GM20431 (cell line): ENCODE measurements around the gene KIAA0753.

ENCODE experiments used
- in situ Hi-C: fragments of 300-500 bp; cut with MseI, MboI; formaldehyde crosslinking; loops from one replicate; pipeline ENCODE4 v1.15.0; 2020; ENCODE audit warnings: low sequenced_read_pairs; ENCODE audit not compliant: unreplicated experiment

The KIAA0753 gene

DNA sequence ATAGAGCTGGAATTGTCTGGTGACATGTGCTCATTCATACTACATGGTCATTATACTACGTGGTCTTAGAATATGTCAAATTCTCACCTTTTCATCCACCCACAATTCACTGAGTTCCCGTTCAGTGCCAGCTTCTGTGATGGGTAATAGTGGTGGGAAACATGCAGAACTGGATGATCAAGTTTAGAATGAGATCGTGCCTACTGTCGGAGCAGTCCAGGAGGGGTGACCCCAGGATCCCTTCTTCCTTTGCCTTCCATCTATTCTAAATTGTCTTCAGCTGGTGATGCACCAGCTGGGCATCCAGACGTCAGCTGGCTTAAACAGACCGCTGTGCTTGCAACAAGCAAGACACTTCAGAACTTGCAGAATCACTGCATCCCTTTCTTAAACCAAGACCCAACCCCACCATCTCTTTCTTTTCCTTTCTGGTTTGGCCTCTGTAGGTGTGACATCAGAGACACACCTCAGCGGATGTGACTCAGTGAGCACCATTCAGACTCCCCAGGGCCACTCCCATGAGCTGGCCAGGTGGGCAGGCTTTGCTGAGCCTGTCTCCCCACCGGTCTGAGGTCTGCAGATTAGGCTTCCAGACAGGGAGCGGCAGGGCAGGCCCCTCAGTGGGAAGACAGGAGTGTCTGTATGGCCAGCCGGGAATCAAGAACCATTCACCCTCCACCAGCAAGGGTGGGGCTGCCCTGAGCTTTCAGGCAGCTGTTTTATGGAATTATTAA lies 29.1 kb upstream of the KIAA0753 start:
- in situ Hi-C loops, result loop anchor here (25.0 kb wide), 2 partner anchors 168 to 343 kb away; partner anchors contain the start of genes BCL6B, RNASEK and TEKT1

DNA sequence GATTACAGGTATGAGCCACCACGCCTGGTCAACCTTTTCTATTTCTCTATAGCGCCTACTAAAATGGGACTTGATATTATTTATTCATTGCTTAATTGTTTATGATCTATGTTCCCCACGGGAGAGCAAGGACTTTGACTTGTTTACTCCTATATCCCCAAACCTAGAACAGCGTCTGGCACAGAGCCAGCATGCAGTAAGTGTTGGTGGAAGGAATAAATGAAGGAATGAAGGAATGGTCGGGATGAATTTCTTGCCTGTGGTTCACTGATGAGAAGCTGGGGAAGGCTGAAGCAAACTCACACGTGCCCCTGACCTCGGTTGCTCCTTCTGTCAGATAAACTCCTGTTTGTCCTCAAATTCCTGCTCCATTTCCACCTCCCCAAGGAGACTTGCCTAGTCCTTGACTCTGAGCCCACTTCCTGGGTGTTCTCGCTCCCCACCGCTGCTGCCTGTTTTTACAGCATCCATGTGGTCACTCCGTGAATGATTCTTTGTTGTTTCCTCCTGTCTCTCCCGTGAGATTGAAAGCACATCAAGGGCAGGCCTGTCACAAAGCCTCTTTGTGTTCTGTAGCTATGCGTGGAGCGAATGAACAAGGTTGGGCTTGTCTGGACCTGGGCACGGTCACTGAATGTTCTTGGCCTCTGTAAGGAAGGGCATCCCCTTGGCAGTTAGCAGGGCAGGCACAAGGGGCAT lies 28.4 kb upstream of the KIAA0753 start:
- in situ Hi-C loops, result loop anchor here (25.0 kb wide), 2 partner anchors 168 to 343 kb away; partner anchors contain the start of genes BCL6B, RNASEK and TEKT1

DNA sequence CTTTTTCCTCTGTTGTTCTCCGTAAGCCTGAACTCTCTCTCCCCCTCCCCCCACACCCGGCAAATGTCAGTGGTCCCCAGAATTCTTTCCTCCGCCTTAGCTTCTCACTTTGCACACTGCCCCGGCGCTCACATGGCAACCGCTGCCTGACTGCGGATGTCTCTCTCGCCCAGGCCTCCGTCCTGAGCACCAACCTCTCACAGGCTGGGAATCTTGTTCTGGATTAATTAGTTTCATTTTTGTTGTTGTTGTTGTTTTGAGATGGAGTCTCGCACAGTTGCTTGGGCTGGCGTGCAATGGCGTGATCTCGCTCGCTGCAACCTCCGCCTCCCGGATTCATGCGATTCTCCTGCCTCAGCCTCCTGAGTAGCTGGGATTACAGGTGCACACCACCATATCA lies 27.7 kb upstream of the KIAA0753 start:
- in situ Hi-C loops, result loop anchor here (25.0 kb wide), 2 partner anchors 169 to 344 kb away; partner anchors contain the start of genes BCL6B, RNASEK and TEKT1

DNA sequence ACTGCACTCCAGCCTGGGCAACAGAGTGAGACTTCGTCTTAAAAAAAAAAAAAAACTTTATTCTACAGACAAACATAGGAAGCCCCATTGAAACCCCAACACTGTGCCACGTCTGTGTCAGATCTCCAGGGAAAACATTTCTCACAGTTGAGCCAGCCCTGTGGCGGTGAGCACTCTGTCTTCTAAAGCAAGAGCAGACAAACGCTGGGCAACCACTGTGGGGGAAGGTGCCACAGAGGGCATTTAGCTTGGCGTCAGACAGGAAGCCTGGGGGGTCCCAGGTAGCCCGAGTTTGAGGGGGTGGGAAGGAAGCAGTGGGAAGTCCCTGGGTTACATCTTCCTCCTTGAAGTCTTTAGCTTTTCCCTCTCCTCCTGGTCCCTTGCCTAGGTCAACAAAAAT lies 27.0 kb upstream of the KIAA0753 start:
- in situ Hi-C loops, result loop anchor here (25.0 kb wide), 2 partner anchors 170 to 345 kb away; partner anchors contain the start of genes BCL6B, RNASEK and TEKT1

DNA sequence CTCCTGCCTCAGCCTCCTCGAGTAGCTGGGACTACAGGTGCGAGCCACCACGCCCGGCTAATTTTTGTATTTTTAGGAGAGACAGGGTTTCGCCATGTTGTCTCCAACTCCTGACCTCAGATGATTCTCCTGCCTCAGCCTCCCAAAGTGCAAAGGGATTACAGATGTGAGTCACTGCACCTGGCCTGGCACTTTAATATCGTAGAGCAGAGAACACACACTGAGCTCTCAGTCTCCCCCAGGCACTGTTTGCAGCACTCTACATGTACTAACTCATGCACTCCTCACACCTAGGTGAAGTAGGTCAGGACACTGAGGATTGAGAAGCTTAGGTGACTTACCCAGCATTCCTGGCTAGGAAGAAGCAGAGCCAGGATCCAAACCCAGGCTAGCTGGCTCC lies 26.0 kb upstream of the KIAA0753 start:
- in situ Hi-C loops, result loop anchor here (25.0 kb wide), 2 partner anchors 171 to 346 kb away; partner anchors contain the start of genes BCL6B, RNASEK and TEKT1

DNA sequence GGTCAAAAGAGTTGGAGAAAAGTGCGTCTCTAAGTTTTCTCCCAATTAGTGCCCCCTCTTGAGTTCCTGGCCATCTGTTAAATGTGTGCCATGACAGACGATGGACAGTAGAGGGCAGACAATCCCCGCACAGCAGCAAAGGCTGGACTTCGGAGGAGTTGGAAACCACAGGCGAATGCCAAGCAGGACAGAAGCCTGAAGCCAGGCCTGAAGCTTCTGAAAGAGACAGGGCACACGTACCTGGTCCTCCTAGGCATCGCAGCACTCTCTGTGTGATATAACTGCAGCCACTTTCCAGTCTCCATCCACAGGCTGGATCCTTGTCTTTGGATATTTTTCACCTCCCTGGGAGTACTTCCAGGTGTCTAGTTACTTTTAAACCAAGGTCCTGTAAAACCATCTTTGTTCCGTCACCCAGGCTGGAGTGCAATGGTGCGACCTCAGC lies 25.6 kb upstream of the KIAA0753 start:
- in situ Hi-C loops, result loop anchor here (25.0 kb wide), 2 partner anchors 171 to 346 kb away; partner anchors contain the start of genes BCL6B, RNASEK and TEKT1

DNA sequence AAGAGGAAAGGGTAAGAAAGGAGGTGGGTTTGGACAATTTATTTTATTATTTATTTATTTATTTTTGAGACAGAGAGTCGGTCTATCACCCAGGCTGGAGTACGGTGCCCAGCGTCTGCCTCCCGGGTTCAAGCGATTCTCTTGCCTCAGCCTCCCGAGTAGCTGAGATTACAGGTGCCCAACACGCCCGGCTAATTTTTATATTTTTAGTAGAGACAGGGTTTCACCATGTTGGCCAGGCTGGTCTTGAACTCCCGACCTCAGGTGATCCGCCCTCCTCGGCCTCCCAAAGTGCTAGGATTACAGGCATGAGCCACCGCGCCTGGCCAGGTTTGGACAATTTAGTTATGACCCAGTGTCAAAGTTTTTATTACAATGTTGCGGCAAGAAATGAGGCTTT lies 22.7 kb upstream of the KIAA0753 start:
- in situ Hi-C loops, result loop anchor here (25.0 kb wide), 2 partner anchors 174 to 349 kb away; partner anchors contain the start of genes BCL6B, RNASEK and TEKT1

DNA sequence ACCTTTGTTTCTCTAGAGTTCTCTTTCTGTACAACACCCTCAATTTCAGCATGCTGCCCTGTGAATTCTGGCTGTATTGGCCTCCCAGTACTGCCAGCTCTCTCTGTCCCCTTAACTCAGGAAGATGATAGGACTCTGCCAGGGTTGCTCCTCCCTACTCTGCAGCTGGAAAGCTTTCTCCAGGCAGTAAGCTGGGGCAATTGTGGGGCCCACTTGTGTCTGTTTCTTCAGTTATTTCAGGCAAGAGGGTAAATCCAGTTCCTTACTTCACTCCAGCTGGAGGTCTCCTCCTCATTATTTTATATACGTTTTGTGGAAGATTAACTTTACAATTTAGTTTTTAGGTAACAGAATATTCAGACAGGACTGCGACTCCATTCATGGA lies 20.9 kb upstream of the KIAA0753 start:
- in situ Hi-C loops, result loop anchor here (25.0 kb wide), 2 partner anchors 176 to 351 kb away; partner anchors contain the start of genes BCL6B, RNASEK and TEKT1

DNA sequence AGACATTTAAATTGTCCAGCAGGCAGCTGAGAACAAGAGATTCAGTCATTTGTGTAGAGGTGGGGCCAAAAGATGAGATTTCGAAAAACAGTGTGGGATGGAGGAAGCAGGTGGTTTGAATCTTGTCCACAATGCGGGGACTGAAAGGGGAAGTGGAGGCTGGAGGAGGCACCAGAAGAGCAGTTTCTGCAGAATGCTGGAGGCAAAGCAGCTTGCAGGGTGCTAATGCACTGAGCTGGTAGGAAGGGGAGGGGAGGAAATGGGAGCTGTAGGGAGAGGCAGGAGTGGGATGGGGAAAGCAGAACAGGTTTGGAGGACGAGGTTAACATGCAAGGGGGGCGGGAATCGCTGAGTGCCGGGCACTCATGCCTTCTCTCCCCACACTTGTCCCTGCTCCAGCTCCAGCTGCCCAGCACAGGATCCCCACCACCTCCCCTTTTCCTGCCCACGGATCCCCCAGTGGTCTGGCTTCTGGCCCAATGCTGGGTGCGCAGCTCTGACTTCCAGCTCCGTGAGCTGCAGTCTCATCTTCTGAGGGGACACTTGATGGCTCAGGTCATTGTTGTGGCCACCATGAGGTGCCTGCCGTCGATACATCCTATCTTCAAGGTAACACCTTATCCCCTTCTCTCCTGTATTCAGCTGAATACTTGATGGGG lies 20.4 kb upstream of the KIAA0753 start:
- in situ Hi-C loops, result loop anchor here (25.0 kb wide), 2 partner anchors 176 to 351 kb away; partner anchors contain the start of genes BCL6B, RNASEK and TEKT1

DNA sequence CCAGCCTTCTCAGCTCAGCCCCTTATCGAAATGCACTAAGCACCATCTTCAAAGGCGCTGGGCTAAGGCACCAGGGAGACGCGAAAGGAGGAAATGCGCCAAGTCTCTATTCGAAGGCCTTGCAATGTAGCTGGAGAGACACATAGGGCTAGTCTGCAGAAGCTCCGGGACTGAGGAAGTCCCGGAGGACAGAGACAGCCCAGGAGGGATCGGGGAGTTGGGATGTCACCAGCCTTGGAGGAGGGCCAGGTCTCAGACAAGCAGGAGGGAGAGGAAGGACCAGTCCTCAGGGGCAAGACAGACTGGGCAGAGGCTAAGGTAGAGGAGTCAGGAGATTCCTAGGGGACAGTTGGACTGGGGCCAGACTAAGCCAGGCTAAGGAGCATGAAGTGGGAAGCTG lies 19.6 kb upstream of the KIAA0753 start:
- in situ Hi-C loops, result loop anchor here (25.0 kb wide), 2 partner anchors 177 to 352 kb away; partner anchors contain the start of genes BCL6B, RNASEK and TEKT1

DNA sequence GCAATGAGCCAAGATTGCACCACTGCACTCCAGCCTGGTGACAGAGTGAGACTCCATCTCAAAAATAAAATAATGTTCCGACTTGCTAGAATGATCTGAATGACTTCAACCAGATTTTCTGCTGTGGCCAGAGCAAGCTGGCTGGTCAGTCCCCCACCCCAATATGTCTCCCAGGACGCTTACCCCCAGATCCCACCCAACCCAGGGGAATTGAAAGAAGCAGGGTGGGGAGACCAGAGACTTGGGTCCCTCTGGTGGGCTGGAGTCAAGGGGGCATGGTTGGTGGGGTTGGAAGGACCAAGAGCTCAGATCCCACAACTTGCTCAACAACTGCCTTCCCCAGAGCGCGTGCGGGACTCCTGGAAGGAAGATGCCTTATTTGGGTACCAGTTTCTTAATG lies 17.9 kb upstream of the KIAA0753 start:
- in situ Hi-C loops, result loop anchor here (25.0 kb wide), 2 partner anchors 179 to 354 kb away; partner anchors contain the start of genes BCL6B, RNASEK and TEKT1

DNA sequence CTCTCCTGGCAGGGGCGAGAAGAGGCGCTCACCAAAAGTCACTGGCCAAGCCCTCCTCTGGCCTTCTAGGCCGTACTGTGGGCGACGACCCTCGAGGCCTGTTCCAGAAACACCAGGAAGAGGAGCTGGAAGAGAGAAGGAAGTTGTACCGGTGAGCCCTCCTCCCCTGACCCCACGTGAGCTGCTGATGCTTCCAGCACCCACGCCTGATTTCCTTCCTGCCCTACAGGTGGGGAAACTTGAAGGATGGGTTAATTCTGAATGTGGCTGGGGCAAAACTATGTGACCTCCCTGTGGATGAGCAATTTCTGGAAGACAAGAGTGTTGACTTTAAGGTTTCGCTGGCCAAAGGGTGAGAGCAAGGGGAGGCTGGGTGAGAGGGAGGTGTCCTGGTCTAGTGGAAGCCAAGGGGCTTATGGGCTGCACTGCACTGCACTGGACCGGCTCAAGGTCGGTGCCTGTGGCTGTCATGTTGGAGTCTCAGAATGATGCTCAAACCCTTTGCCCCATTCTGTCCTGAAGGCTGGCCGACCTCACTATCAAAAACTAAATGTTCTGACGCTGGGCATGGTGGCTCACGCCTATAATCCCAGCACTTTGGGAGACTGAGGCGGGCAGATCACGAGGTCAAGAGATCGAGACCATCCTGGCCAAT lies 17.2 kb upstream of the KIAA0753 start:
- in situ Hi-C loops, result loop anchor here (25.0 kb wide), 2 partner anchors 180 to 355 kb away; partner anchors contain the start of genes BCL6B, RNASEK and TEKT1

DNA sequence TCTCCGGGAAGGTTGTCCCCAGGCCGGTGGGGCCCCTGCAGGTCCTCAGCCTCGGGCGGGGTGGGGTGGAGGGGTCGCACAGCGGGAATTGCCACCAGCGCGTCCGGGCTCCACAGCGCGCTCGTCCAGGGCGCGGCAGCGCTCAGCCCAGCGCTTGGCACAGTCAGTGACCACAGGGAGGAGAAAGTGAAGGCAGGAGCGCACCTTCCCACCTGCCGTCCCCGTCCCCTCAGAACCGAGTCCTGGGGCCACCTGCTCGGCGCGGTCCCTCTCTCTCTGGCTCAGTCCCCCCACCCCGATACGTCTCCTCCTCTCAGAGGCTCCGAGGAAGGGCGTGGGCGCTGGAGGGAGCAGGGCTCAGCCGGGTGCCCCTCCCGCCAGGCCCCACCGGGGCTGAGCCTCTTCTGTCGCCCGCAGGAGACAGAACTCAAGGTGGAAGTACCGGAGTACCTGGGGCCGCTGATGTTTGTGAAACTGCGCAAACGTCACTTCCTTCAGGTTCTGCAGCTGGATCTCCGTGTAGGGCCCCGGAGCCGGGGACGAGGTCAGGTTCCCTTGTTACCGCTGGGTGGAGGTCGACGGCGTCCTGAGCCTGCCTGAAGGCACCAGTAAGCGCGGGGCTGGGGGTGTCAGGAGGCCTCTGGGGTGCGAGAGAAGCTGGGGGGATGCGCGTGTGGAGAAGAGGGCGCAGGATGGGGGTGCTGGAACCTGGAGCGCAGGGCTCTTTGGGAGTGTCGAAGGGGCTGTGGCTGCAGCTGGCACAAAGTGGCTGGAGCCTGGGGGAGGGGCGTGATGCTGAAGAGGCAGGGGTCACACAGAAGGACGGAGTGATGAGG lies 16.5 kb upstream of the KIAA0753 start:
- in situ Hi-C loops, result loop anchor here (25.0 kb wide), 2 partner anchors 180 to 355 kb away; partner anchors contain the start of genes BCL6B, RNASEK and TEKT1

DNA sequence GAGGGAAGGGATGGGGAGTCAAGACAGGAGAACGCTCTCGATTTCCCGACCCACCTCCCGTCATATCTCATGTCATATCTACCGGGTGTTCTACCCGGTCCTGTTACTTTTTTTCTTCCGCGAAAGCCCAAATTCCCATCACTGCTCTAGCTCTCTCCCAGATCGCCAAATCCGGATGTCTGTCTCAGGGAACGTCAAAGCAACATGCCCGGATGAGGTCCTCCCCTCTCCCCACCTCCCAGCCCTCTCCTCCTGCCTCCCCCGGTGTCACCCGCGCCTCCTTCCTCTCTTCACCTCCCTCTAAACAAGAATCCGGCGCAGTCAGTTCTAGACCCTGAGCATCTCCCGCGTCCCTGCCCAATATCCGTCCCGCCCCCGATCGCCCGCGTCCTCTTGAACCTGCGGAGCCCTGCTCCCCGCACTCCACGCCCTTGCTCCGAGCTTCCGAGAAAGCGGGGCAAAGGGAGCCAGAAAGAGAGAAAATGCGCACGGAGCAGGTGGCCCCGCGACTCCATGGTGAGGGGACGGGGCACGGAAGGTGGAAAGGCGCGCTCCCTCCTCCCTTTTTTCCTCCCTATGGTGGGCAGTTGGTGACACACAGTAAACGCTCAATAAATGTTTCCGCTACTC lies 15.3 kb upstream of the KIAA0753 start:
- in situ Hi-C loops, result loop anchor here (25.0 kb wide), 2 partner anchors 181 to 356 kb away; partner anchors contain the start of genes BCL6B, RNASEK and TEKT1

DNA sequence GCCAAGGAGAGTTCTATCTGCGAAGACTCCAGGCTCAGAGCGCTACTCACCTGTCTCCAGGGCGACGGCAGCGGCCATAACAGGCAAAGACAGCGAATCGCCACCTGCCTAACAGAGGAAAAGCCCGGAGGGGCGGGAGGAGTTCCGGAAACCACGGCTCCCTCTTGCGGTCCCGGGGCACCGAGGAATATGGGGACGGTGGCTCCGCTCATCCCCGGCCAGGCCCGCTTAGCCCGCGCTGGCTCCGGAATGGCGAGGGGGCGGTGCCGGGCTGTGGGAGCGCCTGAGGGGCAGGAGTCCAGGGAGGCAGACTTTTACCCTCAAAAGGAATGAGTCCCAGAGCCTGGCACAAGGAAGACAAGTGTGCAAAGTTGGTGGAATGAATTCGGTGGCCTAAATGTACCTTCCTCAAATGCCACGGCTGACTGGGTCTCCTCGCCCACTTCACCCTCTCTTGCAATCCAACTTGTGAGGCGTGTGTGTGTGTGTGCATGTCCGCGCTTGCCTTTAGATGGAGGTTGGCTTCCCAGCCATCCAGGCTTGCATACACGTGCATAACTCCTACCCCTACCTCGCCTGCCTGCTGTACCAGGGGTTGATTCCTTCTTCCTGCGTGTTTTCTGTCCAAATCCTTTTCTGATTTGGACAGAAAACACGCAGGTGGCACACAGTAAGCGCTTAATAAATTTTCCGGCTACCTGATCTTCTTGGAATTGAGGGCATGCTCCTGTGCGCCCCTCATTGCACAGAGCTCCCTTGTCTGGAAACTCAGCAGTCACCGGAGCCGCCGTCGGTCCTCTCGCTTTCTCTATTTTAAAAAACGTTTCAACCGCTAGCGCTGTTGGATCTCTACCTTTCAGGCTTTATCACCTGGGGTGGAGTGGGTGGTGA lies 14.6 kb upstream of the KIAA0753 start:
- in situ Hi-C loops, result loop anchor here (25.0 kb wide), 2 partner anchors 182 to 357 kb away; partner anchors contain the start of genes BCL6B, RNASEK and TEKT1

DNA sequence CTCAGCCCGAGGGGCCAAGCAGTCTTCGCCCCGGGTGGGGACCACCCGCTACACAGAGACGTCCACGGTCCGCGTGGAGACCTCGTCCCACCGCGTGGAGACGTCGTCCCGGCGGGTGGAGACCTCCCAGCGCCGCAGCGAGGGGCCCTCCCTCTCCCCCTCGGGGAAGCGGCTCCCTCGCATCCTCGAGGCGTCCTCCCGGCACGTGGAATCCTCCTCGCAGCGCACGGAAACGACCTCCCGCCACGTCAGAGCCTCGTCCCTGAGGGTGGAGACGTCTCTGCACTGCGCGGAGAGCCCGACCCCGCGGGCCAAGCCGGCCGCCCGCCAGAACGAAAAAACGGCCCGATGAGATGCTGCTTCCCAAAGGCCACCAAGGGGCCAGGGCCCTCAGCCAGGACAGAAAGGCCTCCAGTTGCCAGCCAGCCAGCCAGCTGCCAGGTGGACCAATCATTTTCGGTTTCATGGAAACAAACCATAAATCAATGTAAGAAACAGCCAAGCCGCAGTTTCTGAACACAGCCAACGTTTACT lies 11.5 kb upstream of the KIAA0753 start:
- in situ Hi-C loops, result loop anchor here (25.0 kb wide), 2 partner anchors 185 to 360 kb away; partner anchors contain the start of genes BCL6B, RNASEK and TEKT1
